ENCODE results near the gene MACROH2A1.

MACROH2A1 gene

GRCh38 chr5:135326296-135327254 lies 72.5 kb downstream of the MACROH2A1 start:
- no peak for TF ChIP-seq CTCF (IDR thresholded peaks at IDR 0.05; ENCODE audit: insufficient read depth, low read length, poor library complexity, severe bottlenecking)
- TF ChIP-seq EZH2phosphoT487 (conservative IDR thresholded peaks at IDR 0.05; ENCODE audit: low read length): no peak
- Histone ChIP-seq H4K20me1 (ENCODE audit: low read depth, low read length) (no peaks in the 10 kb centered on the region), H3K9me2 (replicated peaks; ENCODE audit: insufficient read depth, low read length) (no peaks in the 10 kb centered on the region), H3K9ac (ENCODE audit: low read length) (no peak overlapping the region), H3K27me3 (ENCODE audit: low read length) (no peaks in the 10 kb centered on the region), H3K79me2 (ENCODE audit: insufficient read depth, low read length) (no peaks in the 10 kb centered on the region), H3F3A (ENCODE audit: insufficient read depth) (no peaks in the 10 kb centered on the region), H3K27ac (ENCODE audit: low read depth, low read length) (no peak overlapping the region), H3K9me3 (ENCODE audit: insufficient read depth, low read length) (no peaks in the 10 kb centered on the region), H3K36me3 (ENCODE audit: low read length) (no peaks in the 10 kb centered on the region), H2AFZ (ENCODE audit: low read depth, low read length, severe bottlenecking) (no peak overlapping the region), H3K4me2 (ENCODE audit: low read depth, low read length, poor library complexity, severe bottlenecking) (no peak overlapping the region), H3K4me3 (ENCODE audit: insufficient read depth, low read length, poor library complexity, severe bottlenecking) (no peak overlapping the region)

GRCh38 chr5:135324897-135325650 lies 74.0 kb downstream of the MACROH2A1 start:
- H3K27ac ChIP-seq (ENCODE audit: low read depth, low read length): no peak overlapping the region
- H3K79me2 ChIP-seq (ENCODE audit: insufficient read depth, low read length): no peaks in the 10 kb centered on the region
- no peak overlapping the region for H3K4me2 ChIP-seq (ENCODE audit: low read depth, low read length, poor library complexity, severe bottlenecking)

DNA sequence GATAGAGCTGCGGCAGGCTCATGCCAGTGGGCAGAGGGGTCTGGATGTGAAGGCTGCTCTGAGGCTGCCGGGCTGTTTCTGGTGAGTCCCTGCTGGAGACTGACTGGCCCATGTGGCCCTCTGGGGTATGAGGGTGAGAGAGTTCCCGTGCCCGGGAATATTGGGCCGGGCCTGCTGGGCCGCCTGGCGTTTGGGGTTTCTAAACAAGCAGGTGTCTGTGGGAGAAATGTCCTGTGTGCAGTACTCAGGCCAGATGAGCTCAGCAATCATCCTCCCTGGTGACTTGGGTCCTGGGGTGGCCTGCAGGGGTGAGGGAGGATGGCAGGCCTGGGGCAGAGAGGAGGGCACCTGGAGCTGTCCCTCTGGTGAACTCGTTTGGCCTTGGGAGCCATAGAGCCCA lies 74.9 kb downstream of the MACROH2A1 start:
- Histone ChIP-seq H3K4me2 (ENCODE audit: low read depth, low read length, poor library complexity, severe bottlenecking) (no peak overlapping the region), H2AFZ (ENCODE audit: low read depth, low read length, severe bottlenecking) (no peak overlapping the region), H3F3A (ENCODE audit: insufficient read depth) (no peaks in the 10 kb centered on the region), H3K27me3 (ENCODE audit: low read length) (no peaks in the 10 kb centered on the region), H4K20me1 (ENCODE audit: low read depth, low read length) (no peaks in the 10 kb centered on the region), H3K9me3 (ENCODE audit: insufficient read depth, low read length) (no peaks in the 10 kb centered on the region), H3K79me2 (ENCODE audit: insufficient read depth, low read length) (no peaks in the 10 kb centered on the region), H3K36me3 (ENCODE audit: low read length) (no peaks in the 10 kb centered on the region), H3K4me3 (ENCODE audit: insufficient read depth, low read length, poor library complexity, severe bottlenecking) (no peak overlapping the region), H3K9me2 (replicated peaks; ENCODE audit: insufficient read depth, low read length) (no peaks in the 10 kb centered on the region), H3K27ac (ENCODE audit: low read depth, low read length) (no peak overlapping the region), H3K9ac (ENCODE audit: low read length) (no peak overlapping the region)
- TF ChIP-seq EZH2phosphoT487 (conservative IDR thresholded peaks at IDR 0.05; ENCODE audit: low read length): no peak
- TF ChIP-seq CTCF (IDR thresholded peaks at IDR 0.05; ENCODE audit: insufficient read depth, low read length, poor library complexity, severe bottlenecking): no peak

More at GRCh38 chr5:135324897-135325650, 74.0 kb downstream of the MACROH2A1 start:
- no peak overlapping the region for H3K4me3 ChIP-seq (ENCODE audit: insufficient read depth, low read length, poor library complexity, severe bottlenecking)
- H2AFZ ChIP-seq (ENCODE audit: low read depth, low read length, severe bottlenecking): no peak overlapping the region
- no peaks in the 10 kb centered on the region for H3K9me2 ChIP-seq (replicated peaks; ENCODE audit: insufficient read depth, low read length)
- no peak for TF ChIP-seq EZH2phosphoT487 (conservative IDR thresholded peaks at IDR 0.05; ENCODE audit: low read length)
- TF ChIP-seq CTCF (IDR thresholded peaks at IDR 0.05; ENCODE audit: insufficient read depth, low read length, poor library complexity, severe bottlenecking): no peak
- no peaks in the 10 kb centered on the region for H4K20me1 ChIP-seq (ENCODE audit: low read depth, low read length)
- no peaks in the 10 kb centered on the region for H3K27me3 ChIP-seq (ENCODE audit: low read length)
- no peak overlapping the region for H3K9ac ChIP-seq (ENCODE audit: low read length)
- no peaks in the 10 kb centered on the region for H3F3A ChIP-seq (ENCODE audit: insufficient read depth)
- H3K9me3 ChIP-seq (ENCODE audit: insufficient read depth, low read length): no peaks in the 10 kb centered on the region
- H3K36me3 ChIP-seq (ENCODE audit: low read length): no peaks in the 10 kb centered on the region
